HEK293 (cell line): ENCODE data around the gene EARS2.

ENCODE experiments used
- GLI2 ChIP-seq: fragments of 450-650 bp; formaldehyde crosslinking; IDR thresholded peaks from 2 replicates; pipeline ENCODE4; 2017; ENCODE audit warnings: missing biosample characterization, missing genetic modification characterization, low read depth, borderline replicate concordance
- HIC1 ChIP-seq: fragments of 450-650 bp; formaldehyde crosslinking; IDR thresholded peaks from 2 replicates; pipeline ENCODE4 v1.5.1; 2016; ENCODE audit warnings: missing biosample characterization, missing genetic modification characterization
- KLF16 ChIP-seq: fragments of 450-650 bp; formaldehyde crosslinking; IDR thresholded peaks from 2 replicates; pipeline ENCODE4 v1.5.1; 2017; ENCODE audit warnings: missing biosample characterization, missing genetic modification characterization
- KLF8 ChIP-seq: fragments of 450-650 bp; formaldehyde crosslinking; IDR thresholded peaks from 2 replicates; pipeline ENCODE4 v1.5.1; 2016; ENCODE audit warnings: missing biosample characterization, missing genetic modification characterization
- PRDM2 ChIP-seq: fragments of 450-650 bp; formaldehyde crosslinking; IDR thresholded peaks from 2 replicates; pipeline ENCODE4 v1.5.1; 2016; ENCODE audit warnings: missing biosample characterization, missing genetic modification characterization, borderline replicate concordance
- YY1 ChIP-seq: fragments of 450-650 bp; formaldehyde crosslinking; IDR thresholded peaks from 2 replicates; pipeline ENCODE4 v1.5.1; 2018; ENCODE audit warnings: missing biosample characterization, missing genetic modification characterization
- ZBTB49 ChIP-seq: fragments of 450-650 bp; formaldehyde crosslinking; IDR thresholded peaks from 2 replicates; pipeline ENCODE4 v1.5.1; 2016; ENCODE audit warnings: missing biosample characterization, missing genetic modification characterization, low read depth
- ZFP41 ChIP-seq: fragments of 450-650 bp; formaldehyde crosslinking; IDR thresholded peaks from 2 replicates; pipeline ENCODE4 v1.5.1; 2016; ENCODE audit warnings: missing biosample characterization, missing genetic modification characterization, borderline replicate concordance
- ZNF133 ChIP-seq: fragments of 450-650 bp; formaldehyde crosslinking; IDR thresholded peaks from 2 replicates; pipeline ENCODE4 v1.5.1; 2016; ENCODE audit warnings: missing biosample characterization, missing genetic modification characterization
- ZNF174 ChIP-seq: fragments of 450-650 bp; formaldehyde crosslinking; IDR thresholded peaks from 2 replicates; pipeline ENCODE4 v1.5.0; 2017; ENCODE audit warnings: missing biosample characterization, mild to moderate bottlenecking, missing genetic modification characterization
- ZNF18 ChIP-seq: fragments of 450-650 bp; formaldehyde crosslinking; IDR thresholded peaks from 2 replicates; pipeline ENCODE4 v1.5.1; 2016; ENCODE audit warnings: missing biosample characterization, missing genetic modification characterization
- ZNF211 ChIP-seq: fragments of 450-650 bp; formaldehyde crosslinking; IDR thresholded peaks from 2 replicates; pipeline ENCODE4 v1.5.1; 2016; ENCODE audit warnings: low read depth, missing biosample characterization, missing genetic modification characterization
- ZNF341 ChIP-seq: fragments of 450-650 bp; formaldehyde crosslinking; IDR thresholded peaks from 2 replicates; pipeline ENCODE4; 2016; ENCODE audit warnings: low read depth, missing biosample characterization, missing genetic modification characterization
- ZNF366 ChIP-seq: fragments of 450-650 bp; formaldehyde crosslinking; conservative IDR thresholded peaks from 2 replicates; pipeline ENCODE4 v1.5.1; 2016; ENCODE audit warnings: missing biosample characterization, missing genetic modification characterization
- ZNF473 ChIP-seq: fragments of 450-650 bp; formaldehyde crosslinking; IDR thresholded peaks from 2 replicates; pipeline ENCODE4 v1.5.1; 2017; ENCODE audit warnings: missing biosample characterization, missing genetic modification characterization
- ZNF510 ChIP-seq: fragments of 450-650 bp; formaldehyde crosslinking; IDR thresholded peaks from 2 replicates; pipeline ENCODE4 v1.5.1; 2018; ENCODE audit warnings: mild to moderate bottlenecking, missing genetic modification characterization, missing biosample characterization; ENCODE audit not compliant: insufficient replicate concordance
- ZNF513 ChIP-seq: fragments of 450-650 bp; IDR thresholded peaks from 2 replicates; pipeline ENCODE4 v1.5.1; 2018; ENCODE audit warnings: missing biosample characterization, missing genetic modification characterization
- ZNF560 ChIP-seq: fragments of 450-650 bp; formaldehyde crosslinking; IDR thresholded peaks from 2 replicates; pipeline ENCODE4 v1.5.1; 2017; ENCODE audit warnings: missing biosample characterization, missing genetic modification characterization, borderline replicate concordance
- ZNF639 ChIP-seq: fragments of 450-650 bp; formaldehyde crosslinking; IDR thresholded peaks from 2 replicates; pipeline ENCODE4 v1.5.1; 2016; ENCODE audit warnings: missing biosample characterization, missing genetic modification characterization
- ZNF677 ChIP-seq: fragments of 450-650 bp; IDR thresholded peaks from 2 replicates; pipeline ENCODE4 v1.5.0; 2018; ENCODE audit warnings: missing biosample characterization, mild to moderate bottlenecking, missing genetic modification characterization, moderate library complexity
- ZNF776 ChIP-seq: fragments of 450-650 bp; formaldehyde crosslinking; IDR thresholded peaks from 2 replicates; pipeline ENCODE4 v1.5.0; 2017; ENCODE audit warnings: missing biosample characterization, missing genetic modification characterization, borderline replicate concordance
- ZNF792 ChIP-seq: fragments of 450-650 bp; formaldehyde crosslinking; IDR thresholded peaks from 2 replicates; pipeline ENCODE4 v1.5.1; 2016; ENCODE audit warnings: missing biosample characterization, missing genetic modification characterization
- ZNF843 ChIP-seq: fragments of 450-650 bp; formaldehyde crosslinking; IDR thresholded peaks from 2 replicates; pipeline ENCODE4 v1.5.1; 2016; ENCODE audit warnings: missing biosample characterization, missing genetic modification characterization

EARS2 gene

GRCh38 chr16:23556881-23557778, at the start of gene EARS2, which contains the start of gene UBFD1 (continued):
- TF ChIP-seq ZBTB49 (tag by site-specific recombination) (no peak), ZNF211 (tag by site-specific recombination) (no peak), ZFP41 (no peak), ZNF473 (tag by site-specific recombination) (no peak), KLF8 (peak; percentile 54), ZNF510 (tag by site-specific recombination) (no peak), ZNF776 (tag by site-specific recombination) (no peak), ZNF133 (no peak), ZNF677 (no peak), ZNF174 (tag by site-specific recombination) (peak; percentile 62; the same call in 1 of the 2 replicates), YY1 (tag by site-specific recombination) (peak; percentile 86), PRDM2 (tag by site-specific recombination) (no peak), ZNF341 (tag by site-specific recombination) (peak; percentile 29; the same call in 1 of the 2 replicates), ZNF18 (no peak; the same call in 1 of the 2 replicates), ZNF639 (no peak; the same call in none of the 2 replicates), HIC1 (no peak), KLF16 (tag by site-specific recombination) (peak; percentile 94), ZNF366 (tag by site-specific recombination) (no peak), ZNF513 (tag by site-specific recombination) (no peak), ZNF560 (no peak), ZNF843 (tag by site-specific recombination) (no peak; the same call in none of the 2 replicates), ZNF792 (tag by site-specific recombination) (no peak), GLI2 (tag by site-specific recombination) (no peak)
